GM12891 (cell line): ENCODE measurements around the gene ZDHHC11B. TPM values are rescaled to one million over a fixed set of nuclear protein-coding genes. Genes with fewer than 3 reads are reported as not detected.
A peak's percentile ranks its signal among the peaks of the same experiment; 100 is the strongest.
"Not testable (repeated sequence)": the region's sequence is repeated elsewhere in the genome, so short reads cannot be mapped to it uniquely, and the experiment has no call there.

Experiments used
- DNase-seq: peaks from one replicate; pipeline ENCODE4 v3.0.0; 2011; ENCODE audit warnings: low spot score; ENCODE audit not compliant: insufficient read length
- FAIRE-seq: peaks from 2 replicates; lab custom pipeline; 2011; peaks lifted over from hg19 to GRCh38; lab: Jason Lieb, UNC
- PAX5 ChIP-seq: IDR thresholded peaks from 2 replicates; pipeline ENCODE4 v1.6.1; 2011; ENCODE audit warnings: low read length, moderate library complexity, mild to moderate bottlenecking; ENCODE audit not compliant: insufficient read depth, severe bottlenecking
- POLR2A ChIP-seq: IDR thresholded peaks from 2 replicates; pipeline ENCODE4 v1.6.1; 2011; ENCODE audit warnings: low read depth, low read length, control low read depth
- POLR2AphosphoS5 ChIP-seq: IDR thresholded peaks from 2 replicates; pipeline ENCODE4 v1.6.1; 2011; ENCODE audit warnings: low read depth, low read length, control low read depth
- POU2F2 ChIP-seq: IDR thresholded peaks from 2 replicates; pipeline ENCODE4 v1.6.1; 2011; ENCODE audit warnings: low read depth, mild to moderate bottlenecking, control low read depth, low read length, moderate library complexity
- SPI1 ChIP-seq: IDR thresholded peaks from 2 replicates; pipeline ENCODE4 v1.6.1; 2011; ENCODE audit warnings: low read depth, low read length, control low read depth
- TAF1 ChIP-seq: IDR thresholded peaks from 2 replicates; pipeline ENCODE4 v1.6.1; 2011; ENCODE audit warnings: low read depth, low read length, control low read depth
- polyA plus RNA-seq: library from polyadenylated mRNA; unstranded; fragments of >200 nt; gene quantifications from one replicate; pipeline ENCODE4 v1.2.1, GENCODE V29; 2012; ENCODE audit warnings: low read depth, missing spikeins, inconsistent platforms; ENCODE audit not compliant: missing spikeins

ZDHHC11B gene, protein sequence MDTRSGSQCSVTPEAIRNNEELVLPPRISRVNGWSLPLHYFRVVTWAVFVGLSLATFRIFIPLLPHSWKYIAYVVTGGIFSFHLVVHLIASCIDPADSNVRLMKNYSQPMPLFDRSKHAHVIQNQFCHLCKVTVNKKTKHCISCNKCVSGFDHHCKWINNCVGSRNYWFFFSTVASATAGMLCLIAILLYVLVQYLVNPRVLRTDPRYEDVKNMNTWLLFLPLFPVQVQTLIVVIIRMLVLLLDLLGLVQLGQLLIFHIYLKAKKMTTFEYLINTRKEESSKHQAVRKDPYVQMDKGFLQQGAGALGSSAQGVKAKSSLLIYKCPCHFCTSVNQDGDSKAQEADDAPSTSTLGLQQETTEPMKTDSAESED
- 0.10 TPM for polyA plus RNA-seq

DNA sequence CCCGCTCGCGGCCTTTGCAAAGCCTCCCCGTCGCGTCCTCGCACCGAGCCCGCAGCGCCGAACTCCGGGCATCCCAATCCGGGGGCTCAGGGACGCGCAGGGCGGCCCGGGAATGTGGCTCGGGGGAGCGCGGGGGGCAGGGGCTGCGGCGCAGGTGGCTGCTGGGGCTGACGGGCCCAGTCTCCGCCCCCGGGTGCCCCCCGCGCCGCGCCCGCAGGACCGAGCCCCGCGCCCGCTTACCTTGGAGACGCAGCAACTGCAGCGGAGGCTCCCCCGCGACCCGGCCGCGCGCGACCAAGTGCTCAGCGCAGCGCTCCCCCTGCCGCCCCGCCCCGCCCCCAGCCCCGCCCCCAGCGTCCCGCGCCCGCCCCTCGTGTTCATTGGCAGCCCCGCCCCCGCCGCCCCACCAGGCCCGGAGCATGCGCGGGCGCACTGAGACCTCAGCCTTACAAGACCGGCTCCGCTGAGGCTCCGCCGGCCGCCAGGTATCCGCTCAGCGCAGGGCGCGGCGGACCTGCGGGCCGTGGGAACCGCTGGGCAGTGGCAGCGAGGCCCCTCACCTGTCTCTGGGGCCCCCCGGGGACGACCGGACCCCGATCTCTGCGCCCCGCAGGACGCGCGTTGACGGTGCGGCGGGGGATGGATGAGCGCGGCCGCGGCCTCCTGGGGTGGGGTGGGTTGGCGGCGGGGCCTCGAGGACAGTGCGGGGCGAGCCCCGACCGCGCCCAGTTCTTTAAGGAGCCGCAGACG, at the start of gene ZDHHC11B:
TSS of gene ZDHHC11B (minus strand) at position 302 of the 750 bp plus-strand sequence. CDS start 17,810 bp downstream, outside the sequence.
- DNase-seq: peak; percentile 87
- FAIRE-seq: peak; percentile 5

DNA sequence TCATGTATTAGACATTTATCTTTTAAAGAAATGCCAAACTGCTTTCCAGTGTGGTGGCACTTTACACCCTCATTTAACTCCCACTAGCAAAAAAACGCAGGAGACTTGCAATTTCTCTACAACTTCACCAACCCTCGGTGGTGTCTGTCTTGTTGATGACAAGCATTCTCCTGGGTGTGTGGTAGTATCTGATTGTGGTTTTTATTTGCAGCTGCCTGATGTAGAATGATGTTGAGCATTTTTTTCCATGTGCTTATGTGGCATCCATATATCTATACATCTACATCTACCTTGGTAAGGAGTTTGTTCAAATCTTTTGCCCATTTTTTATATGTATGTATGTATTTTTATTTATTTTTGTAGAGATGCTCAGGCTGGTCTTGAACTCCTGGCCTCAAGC, 49.5 kb upstream of the ZDHHC11B start:
- FAIRE-seq, DNase-seq: not testable (repeated sequence)

DNA sequence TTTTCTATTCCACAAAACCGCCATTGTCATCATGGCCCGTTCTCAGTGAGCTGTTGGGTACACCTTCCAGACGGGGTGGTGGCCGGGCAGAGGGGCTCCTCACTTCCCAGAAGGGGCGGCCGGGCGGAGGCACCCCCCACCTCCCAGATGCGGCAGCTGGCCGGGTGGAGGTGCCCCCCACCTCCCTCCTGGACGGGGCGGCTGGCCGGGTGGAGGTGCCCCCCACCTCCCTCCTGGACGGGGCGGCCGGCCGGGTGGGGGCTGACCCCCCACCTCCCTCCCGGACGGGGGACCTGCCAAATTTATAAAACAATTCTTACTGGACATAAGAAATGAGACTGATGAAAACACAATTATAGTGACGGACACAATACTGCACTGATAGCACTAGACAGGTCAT, 43.7 kb upstream of the ZDHHC11B start:
- not testable (repeated sequence) for DNase-seq, FAIRE-seq

DNA sequence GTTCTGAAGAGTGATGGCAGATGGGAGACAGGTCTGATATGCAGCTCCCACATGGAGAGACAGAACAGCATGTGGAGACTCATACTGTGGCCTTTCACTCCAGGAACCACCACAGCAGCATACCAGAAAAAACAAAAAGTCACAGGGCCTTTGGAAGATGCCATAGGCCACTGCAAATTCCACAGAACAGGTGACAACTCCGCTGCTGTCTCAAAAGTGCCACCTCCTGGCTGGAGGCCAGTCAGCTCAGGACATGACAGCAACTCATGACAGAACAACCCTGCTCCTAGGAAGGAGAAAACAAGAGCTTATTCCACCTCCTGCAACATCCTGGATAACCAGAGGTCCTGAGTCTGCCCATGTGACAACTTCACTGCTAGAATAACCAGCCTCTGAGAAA, 41.0 kb upstream of the ZDHHC11B start:
- not testable (repeated sequence) for DNase-seq, FAIRE-seq

DNA sequence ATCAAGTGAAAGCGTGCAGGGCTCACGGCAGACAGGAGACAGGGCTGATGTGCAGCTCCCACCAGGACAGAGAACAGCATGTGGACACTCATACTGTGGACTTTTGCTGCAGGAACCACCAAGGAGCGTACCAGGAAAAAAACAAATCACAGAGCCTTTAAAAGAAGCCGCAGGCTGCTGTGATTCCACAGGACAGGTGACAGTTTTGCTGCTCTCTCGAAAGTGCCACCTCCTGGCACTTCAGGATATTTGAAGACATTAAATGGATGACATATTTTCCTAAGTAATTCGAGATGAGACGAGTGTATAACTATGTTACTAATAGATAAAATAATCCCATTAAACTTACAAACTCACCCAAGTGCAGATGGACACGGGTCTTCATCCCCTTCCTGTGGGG, 37.0 kb upstream of the ZDHHC11B start:
- TF ChIP-seq POLR2AphosphoS5 (no peak), POU2F2 (no peak), PAX5 (no peak)
- FAIRE-seq: no peak
- DNase-seq: no peak

DNA sequence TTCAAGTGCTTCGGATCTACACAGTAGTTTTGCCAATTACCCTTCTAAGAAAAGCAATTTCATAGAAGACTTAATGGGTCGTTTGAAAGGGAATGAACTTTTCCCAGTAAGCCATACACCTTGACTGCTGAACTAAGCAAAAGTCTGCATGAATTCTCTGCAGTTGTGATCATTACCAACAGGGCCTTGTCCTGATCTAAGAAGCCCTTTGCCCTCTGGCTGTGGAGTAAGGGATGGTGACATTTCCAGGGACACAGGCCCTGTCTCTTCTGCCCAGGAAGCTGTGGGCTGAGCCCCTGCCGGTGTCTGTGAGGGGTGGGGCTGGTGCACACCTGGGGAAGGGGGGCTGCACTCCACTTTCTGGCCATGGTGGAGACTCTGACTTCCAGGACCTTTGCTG, 35.7 kb upstream of the ZDHHC11B start:
- FAIRE-seq (no peak), DNase-seq (no peak)
- TF ChIP-seq POU2F2 (no peak), POLR2AphosphoS5 (no peak), PAX5 (no peak), SPI1 (no peak), POLR2A (no peak), TAF1 (no peak)

DNA sequence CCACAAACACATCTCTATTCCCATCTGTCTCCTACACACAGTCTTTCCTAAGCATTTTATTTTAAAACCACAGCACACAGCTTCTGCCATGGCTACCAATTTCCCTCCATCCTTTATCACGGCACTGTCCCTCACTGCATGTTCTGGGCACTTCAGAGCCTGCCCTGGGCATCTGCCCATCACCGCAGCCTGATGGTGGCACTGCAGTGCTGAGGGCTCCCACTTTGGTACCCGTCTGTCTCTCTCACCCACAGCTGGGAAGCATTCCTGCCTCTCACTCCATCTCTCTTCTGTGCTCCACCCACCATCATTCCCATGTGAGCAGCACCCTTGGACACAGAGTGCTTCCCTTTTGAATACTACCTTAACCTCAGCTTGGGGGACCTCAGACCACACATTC, 34.5 kb upstream of the ZDHHC11B start:
- FAIRE-seq: no peak
- no peak for DNase-seq
- TF ChIP-seq SPI1 (no peak), POU2F2 (no peak), TAF1 (no peak), POLR2A (no peak), POLR2AphosphoS5 (no peak), PAX5 (no peak)

DNA sequence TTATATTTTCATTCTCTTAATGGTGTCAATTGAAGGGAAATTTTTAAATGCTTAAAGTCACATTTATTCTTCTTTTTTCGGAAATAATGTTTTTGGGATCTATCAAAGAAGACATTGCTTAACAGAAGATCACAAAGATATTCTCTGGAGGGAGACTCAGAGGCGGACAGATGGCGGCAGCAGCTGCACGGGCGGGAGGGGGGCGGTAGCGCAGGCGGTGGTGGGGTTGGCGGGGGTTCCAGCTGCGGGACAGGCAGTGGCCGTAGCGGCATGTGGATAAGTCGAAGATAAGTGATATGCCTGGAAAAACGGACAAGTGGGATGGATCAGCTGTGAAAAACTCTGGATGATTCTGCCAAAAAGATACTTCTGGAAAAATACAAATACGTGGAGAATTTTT, 31.6 kb upstream of the ZDHHC11B start:
- FAIRE-seq (no peak), DNase-seq (no peak)
- TF ChIP-seq TAF1 (no peak), POLR2A (no peak), POU2F2 (no peak), SPI1 (no peak), PAX5 (no peak), POLR2AphosphoS5 (no peak)

DNA sequence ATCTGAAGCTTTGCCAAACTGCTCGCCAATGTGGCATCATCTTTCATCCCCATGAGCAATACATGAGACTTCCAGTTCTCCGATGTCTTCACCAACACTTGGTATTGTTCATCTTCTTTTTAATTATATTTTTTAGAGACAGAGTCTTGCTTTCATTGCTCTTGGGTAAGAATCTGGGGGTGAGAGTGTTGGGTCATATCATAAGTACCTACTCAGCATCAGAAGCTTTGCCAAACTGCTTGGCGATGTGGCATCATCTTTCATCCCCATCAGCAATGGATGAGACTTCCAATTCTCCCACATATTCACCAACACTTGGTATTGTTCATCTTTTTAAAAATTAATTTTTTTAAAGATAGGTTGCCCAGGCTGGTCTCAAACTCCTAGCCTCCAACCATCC, 30.9 kb upstream of the ZDHHC11B start:
- DNase-seq (no peak), FAIRE-seq (no peak)
- no peak for TF ChIP-seq SPI1
- TF ChIP-seq TAF1: no peak
- TF ChIP-seq POU2F2: no peak
- TF ChIP-seq POLR2AphosphoS5: no peak
- no peak for TF ChIP-seq PAX5
- TF ChIP-seq POLR2A: no peak

DNA sequence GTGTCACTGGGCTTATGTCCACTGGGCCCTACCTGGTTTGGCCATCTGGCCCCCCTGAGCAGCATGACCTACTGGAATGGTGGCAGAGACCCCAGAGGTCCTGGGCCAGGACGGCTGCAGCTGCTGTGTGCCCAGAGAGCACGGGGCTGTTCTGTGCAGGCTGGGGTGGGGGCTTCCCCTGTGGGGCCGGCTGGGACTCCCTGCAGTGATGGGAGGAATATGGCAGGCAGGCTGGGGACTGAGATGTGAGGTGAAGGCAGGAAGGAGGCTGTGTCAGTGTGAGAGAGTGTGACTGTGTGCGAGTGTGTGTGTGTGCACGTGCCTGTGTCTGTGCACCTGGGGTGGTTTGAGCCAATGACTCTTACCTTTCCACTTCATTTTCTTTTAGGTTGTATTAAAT, 29.0 kb upstream of the ZDHHC11B start:
- FAIRE-seq: not testable (repeated sequence)

DNA sequence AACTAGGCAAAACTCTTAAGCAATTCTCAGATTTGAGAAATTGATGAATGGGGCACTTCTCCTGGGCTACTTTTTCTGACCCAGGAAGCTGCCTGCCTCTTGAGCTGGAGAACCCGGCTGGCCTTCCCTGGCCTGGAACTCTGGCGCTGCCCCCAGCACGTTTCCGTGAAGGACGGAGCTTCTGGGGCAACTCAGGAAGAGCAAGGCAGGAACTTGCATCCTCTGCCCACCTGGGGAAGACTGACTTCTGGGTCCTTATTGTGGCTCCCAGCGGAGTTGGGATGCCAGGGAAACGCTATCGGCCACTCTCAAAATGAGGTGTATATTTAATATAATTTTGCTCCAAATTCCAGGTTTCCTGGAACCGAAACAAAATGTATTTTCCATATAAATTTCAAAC, 26.9 kb upstream of the ZDHHC11B start:
- DNase-seq, FAIRE-seq: not testable (repeated sequence)

More for the DNA sequence above, 29.0 kb upstream of the ZDHHC11B start:
- not testable (repeated sequence) for DNase-seq

DNA sequence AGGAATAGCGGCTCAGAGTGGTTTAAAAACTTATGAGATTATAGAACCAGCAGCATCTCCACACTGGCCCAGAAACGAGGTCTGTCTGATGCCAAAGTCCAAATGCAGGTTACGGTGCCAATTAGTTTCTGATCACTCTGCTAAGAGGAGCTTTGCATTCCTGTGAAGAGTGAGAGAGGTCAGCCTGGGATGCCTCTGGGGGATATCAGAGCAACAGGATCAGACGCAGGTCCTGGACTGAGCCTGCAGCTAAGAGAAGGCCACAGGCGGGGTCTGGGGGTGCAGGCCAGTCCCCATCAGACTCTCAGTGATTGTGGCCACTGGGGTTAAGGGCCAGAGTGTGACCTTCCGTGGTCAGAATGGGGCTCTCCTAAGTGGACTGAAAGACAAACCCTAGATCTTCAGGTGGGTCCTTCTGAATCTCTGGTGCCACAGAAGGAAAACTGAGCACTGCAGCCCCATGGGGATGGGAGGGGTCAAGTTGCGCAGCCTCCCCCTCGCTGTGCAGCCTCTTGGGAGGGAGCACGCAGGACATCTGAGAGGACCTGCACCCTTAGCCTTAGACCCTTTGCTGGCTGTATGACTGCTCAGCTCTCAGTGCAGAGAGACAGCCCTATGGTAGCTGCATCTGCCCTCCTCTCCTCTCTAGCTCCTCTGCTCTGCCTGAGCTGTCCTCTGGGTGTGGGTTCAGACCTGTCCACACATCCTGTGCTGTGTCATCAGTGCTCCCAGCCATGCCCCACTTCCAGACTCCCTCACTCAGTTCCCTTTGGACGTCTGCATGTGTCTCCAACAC, 23.4 kb upstream of the ZDHHC11B start:
- DNase-seq, FAIRE-seq: not testable (repeated sequence)
